Measurements from ENCODE around the gene SMARCA5. TPM values are rescaled to one million over a fixed set of nuclear protein-coding genes. Genes with fewer than 3 reads are reported as not detected.
A peak's percentile ranks its signal among the peaks of the same experiment; 100 is the strongest.

Gene SMARCA5
- total and polyA plus RNA-seq, 4 donors, result 6.8 to 34.7 (median 12.6) TPM

GRCh38 chr4:143477487-143477886 lies 36.0 kb upstream of the SMARCA5 start:
- no peak overlapping the region for H3K4me3 ChIP-seq (ENCODE audit: low read depth in 1 of 3, low read length in 3 of 3)
- H3K9ac ChIP-seq (ENCODE audit: low read depth in 1 of 2, low read length in 2 of 2), result no peak overlapping the region
- H3K4me1 ChIP-seq (ENCODE audit: control insufficient read depth in 4 of 4, insufficient read depth in 4 of 4, low read length in 3 of 4), result peaks cover 2 to 4% (median 3%) of the 10 kb centered on the region in 4 donors
- H3K9me3 ChIP-seq (ENCODE audit: control insufficient read depth in 4 of 4, low read length in 3 of 4), result no peaks in the 10 kb centered on the region
- no peak for TF ChIP-seq SP1 (IDR thresholded peaks at IDR 0.05)
- no peak for TF ChIP-seq RAD21 (IDR thresholded peaks at IDR 0.05)
- TF ChIP-seq REST (IDR thresholded peaks at IDR 0.05), result no peak
- TF ChIP-seq EGR1 (IDR thresholded peaks at IDR 0.05; ENCODE audit: low read depth in 2 of 2), result no peak
- TF ChIP-seq HNF4A (conservative IDR thresholded peaks at IDR 0.05), result no peak
- no peak for TF ChIP-seq RXRA (IDR thresholded peaks at IDR 0.05)
- TF ChIP-seq FOXA1 (IDR thresholded peaks at IDR 0.05), result no peak
- no peak for TF ChIP-seq NR2F2 (IDR thresholded peaks at IDR 0.05)
- 91% methylated on average over 2 of the region's 2 CpGs for WGBS
- H3K36me3 ChIP-seq (ENCODE audit: control insufficient read depth in 4 of 4, insufficient read depth in 3 of 4, low read depth in 1 of 4, low read length in 3 of 4), result peaks cover 0 to 3% (median 1%) of the 10 kb centered on the region in 4 donors
- DNase-seq (ENCODE audit: low spot score), result no peak
- no peaks in the 10 kb centered on the region for H3K27me3 ChIP-seq (ENCODE audit: control insufficient read depth in 4 of 4, insufficient read depth in 4 of 4, low read length in 3 of 4)
- no peak overlapping the region for H3K27ac ChIP-seq (ENCODE audit: low read depth in 1 of 2, low read length in 2 of 2)

- no peak for DNase-seq (ENCODE audit: low spot score)
- Histone ChIP-seq H3K9ac (ENCODE audit: low read depth in 1 of 2, low read length in 2 of 2) (no peak overlapping the region), H3K9me3 (ENCODE audit: control insufficient read depth in 4 of 4, low read length in 3 of 4) (no peaks in the 10 kb centered on the region), H3K27me3 (ENCODE audit: control insufficient read depth in 4 of 4, insufficient read depth in 4 of 4, low read length in 3 of 4) (no peaks in the 10 kb centered on the region), H3K4me3 (ENCODE audit: low read depth in 1 of 3, low read length in 3 of 3) (no peak overlapping the region), H3K36me3 (ENCODE audit: control insufficient read depth in 4 of 4, insufficient read depth in 3 of 4, low read depth in 1 of 4, low read length in 3 of 4) (peaks cover 0 to under 1% (median 0%) of the 10 kb centered on the region in 4 donors), H3K27ac (ENCODE audit: low read depth in 1 of 2, low read length in 2 of 2) (no peak overlapping the region), H3K4me1 (ENCODE audit: control insufficient read depth in 4 of 4, insufficient read depth in 4 of 4, low read length in 3 of 4) (peaks cover 0 to 3% (median 0%) of the 10 kb centered on the region in 4 donors)
- WGBS, result 28% methylated on average over 3 of the region's 3 CpGs
- no peak for TF ChIP-seq TAF1 (conservative IDR thresholded peaks at IDR 0.05)
These were observed 32.1 kb upstream of the SMARCA5 start for GRCh38 chr4:143481361-143481760.

GRCh38 chr4:143482840-143483239 lies 30.7 kb upstream of the SMARCA5 start:
- Histone ChIP-seq H3K4me3 (ENCODE audit: low read depth in 1 of 3, low read length in 3 of 3) (no peak overlapping the region), H3K36me3 (ENCODE audit: control insufficient read depth in 4 of 4, insufficient read depth in 3 of 4, low read depth in 1 of 4, low read length in 3 of 4) (no peaks in the 10 kb centered on the region), H3K27me3 (ENCODE audit: control insufficient read depth in 4 of 4, insufficient read depth in 4 of 4, low read length in 3 of 4) (no peaks in the 10 kb centered on the region), H3K27ac (ENCODE audit: low read depth in 1 of 2, low read length in 2 of 2) (no peak overlapping the region), H3K9ac (ENCODE audit: low read depth in 1 of 2, low read length in 2 of 2) (no peak overlapping the region), H3K9me3 (ENCODE audit: control insufficient read depth in 4 of 4, low read length in 3 of 4) (no peaks in the 10 kb centered on the region), H3K4me1 (ENCODE audit: control insufficient read depth in 4 of 4, insufficient read depth in 4 of 4, low read length in 3 of 4) (peaks cover 0 to 3% (median 0%) of the 10 kb centered on the region in 4 donors)
- TF ChIP-seq CTCF (IDR thresholded peaks at IDR 0.05; ENCODE audit: low read depth, low read length, missing input control) (peak; percentile 59), ATF3 (IDR thresholded peaks at IDR 0.05) (no peak), REST (IDR thresholded peaks at IDR 0.05) (no peak), RAD21 (IDR thresholded peaks at IDR 0.05) (peak; percentile 92), HNF4G (IDR thresholded peaks at IDR 0.05) (no peak)
- no peak for DNase-seq (ENCODE audit: low spot score)
- WGBS, result 3% methylated on average over 1 of the region's 1 CpG

All from liver (tissue), 9 donors.